Measurements from ENCODE around the gene C17orf67. TPM values are rescaled to one million over a fixed set of nuclear protein-coding genes. Genes with fewer than 3 reads are reported as not detected.

Gene C17orf67
- total RNA-seq, 1 experiment from 2014 or later, result 4.6 TPM

DNA sequence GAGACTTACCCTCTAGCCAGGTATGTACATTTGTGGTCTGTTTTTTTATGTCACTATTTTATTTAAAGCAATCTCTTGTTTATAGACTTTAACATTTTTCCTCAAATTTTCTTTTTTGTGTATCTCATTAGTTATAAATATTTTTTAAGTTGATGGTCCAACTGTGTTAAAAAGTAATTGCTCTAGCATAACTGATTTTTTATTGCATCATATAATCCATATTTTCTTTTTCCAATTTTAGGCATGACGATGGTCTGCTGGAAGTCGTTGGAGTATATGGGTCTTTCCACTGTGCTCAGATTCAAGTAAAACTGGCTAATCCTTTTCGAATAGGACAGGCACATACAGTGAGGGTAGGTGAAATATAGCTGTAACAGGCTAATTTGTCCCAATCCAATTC, 28.2 kb upstream of the C17orf67 start:
- H3K4me3 Mint-ChIP-seq (ENCODE audit: low read depth, unreplicated experiment), result no peak overlapping the region
- H3K4me1 Mint-ChIP-seq (ENCODE audit: low read depth, unreplicated experiment), result no peaks in the 10 kb centered on the region
- H3K9me3 Mint-ChIP-seq (ENCODE audit: low read depth, unreplicated experiment), result no peaks in the 10 kb centered on the region
- no peaks in the 10 kb centered on the region for H3K27me3 Mint-ChIP-seq (ENCODE audit: unreplicated experiment)
- no peak overlapping the region for H3K27ac Mint-ChIP-seq (ENCODE audit: unreplicated experiment)
- CTCF ChIA-PET, result no interaction called here
- TF ChIP-seq, protein P1, sequence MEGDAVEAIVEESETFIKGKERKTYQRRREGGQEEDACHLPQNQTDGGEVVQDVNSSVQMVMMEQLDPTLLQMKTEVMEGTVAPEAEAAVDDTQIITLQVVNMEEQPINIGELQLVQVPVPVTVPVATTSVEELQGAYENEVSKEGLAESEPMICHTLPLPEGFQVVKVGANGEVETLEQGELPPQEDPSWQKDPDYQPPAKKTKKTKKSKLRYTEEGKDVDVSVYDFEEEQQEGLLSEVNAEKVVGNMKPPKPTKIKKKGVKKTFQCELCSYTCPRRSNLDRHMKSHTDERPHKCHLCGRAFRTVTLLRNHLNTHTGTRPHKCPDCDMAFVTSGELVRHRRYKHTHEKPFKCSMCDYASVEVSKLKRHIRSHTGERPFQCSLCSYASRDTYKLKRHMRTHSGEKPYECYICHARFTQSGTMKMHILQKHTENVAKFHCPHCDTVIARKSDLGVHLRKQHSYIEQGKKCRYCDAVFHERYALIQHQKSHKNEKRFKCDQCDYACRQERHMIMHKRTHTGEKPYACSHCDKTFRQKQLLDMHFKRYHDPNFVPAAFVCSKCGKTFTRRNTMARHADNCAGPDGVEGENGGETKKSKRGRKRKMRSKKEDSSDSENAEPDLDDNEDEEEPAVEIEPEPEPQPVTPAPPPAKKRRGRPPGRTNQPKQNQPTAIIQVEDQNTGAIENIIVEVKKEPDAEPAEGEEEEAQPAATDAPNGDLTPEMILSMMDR (IDR thresholded peaks at IDR 0.05; ENCODE audit: unreplicated experiment), result no peak
- H3K36me3 Mint-ChIP-seq (ENCODE audit: insufficient read depth, unreplicated experiment), result peaks cover 9% of the 10 kb centered on the region
- intact Hi-C loops (cut with micrococcal nuclease; ENCODE audit: unreplicated experiment), result no loop called here
- BruUV-seq (replicated peaks), result no TSS peak
- no peak for DNase-seq

DNA sequence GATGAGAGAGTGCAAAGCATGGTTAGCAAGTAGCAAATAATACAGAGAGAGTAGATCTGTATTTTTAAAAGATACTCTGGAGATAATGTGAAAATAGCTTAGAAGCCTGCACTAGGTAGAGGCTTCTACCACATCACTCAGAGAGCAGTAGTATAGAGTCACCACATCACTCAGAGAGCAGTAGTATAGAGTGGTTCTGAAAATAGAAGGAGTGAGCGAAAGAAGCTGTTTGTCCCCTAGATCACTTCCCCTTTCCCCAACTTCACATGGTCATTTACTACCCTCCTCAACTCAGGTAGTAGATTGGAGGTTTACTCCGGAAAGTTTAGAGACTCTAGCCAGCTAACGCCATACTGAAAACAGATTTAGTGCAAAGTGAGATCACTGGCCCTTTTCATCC, 17.3 kb upstream of the C17orf67 start:
- Mint-ChIP-seq H3K4me1 (ENCODE audit: low read depth, unreplicated experiment) (no peaks in the 10 kb centered on the region), H3K4me3 (ENCODE audit: low read depth, unreplicated experiment) (no peak overlapping the region), H3K9me3 (ENCODE audit: low read depth, unreplicated experiment) (no peaks in the 10 kb centered on the region), H3K27me3 (ENCODE audit: unreplicated experiment) (no peaks in the 10 kb centered on the region), H3K27ac (ENCODE audit: unreplicated experiment) (no peak overlapping the region), H3K36me3 (ENCODE audit: insufficient read depth, unreplicated experiment) (peaks cover 12% of the 10 kb centered on the region)
- no peak for DNase-seq
- CTCF ChIA-PET, result interaction anchor here (1.1 kb wide), 1 partner anchor 27 kb away, joined by 3 read pairs; no protein-coding TSS in a partner anchor
- no TSS peak for BruUV-seq (replicated peaks)
- TF ChIP-seq, protein P1 (IDR thresholded peaks at IDR 0.05; ENCODE audit: unreplicated experiment), result no peak
- intact Hi-C loops (cut with micrococcal nuclease; ENCODE audit: unreplicated experiment), result no loop called here

DNA sequence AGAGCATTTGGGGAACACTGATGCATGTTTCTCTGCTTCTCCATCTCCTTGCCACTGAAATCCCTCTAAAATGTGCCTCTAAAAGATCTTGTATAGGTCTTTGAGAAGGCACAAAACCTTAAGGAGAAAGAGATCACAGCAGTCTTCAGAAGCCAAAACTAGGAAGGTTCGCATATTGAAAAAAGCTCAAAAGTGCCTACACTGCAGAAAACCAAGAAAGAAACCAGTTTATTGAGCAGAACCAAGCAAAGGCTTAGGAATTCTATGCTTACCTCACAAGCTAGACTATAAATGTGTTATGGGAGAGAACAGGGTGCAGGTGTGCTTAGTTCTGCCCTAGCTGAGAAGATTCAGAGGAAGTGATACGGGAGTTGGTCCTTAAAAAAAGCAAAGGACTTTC, 16.9 kb upstream of the C17orf67 start:
- no peak overlapping the region for H3K4me3 Mint-ChIP-seq (ENCODE audit: low read depth, unreplicated experiment)
- no peak for DNase-seq
- H3K4me1 Mint-ChIP-seq (ENCODE audit: low read depth, unreplicated experiment), result no peaks in the 10 kb centered on the region
- peaks cover 8% of the 10 kb centered on the region for H3K36me3 Mint-ChIP-seq (ENCODE audit: insufficient read depth, unreplicated experiment)
- H3K27ac Mint-ChIP-seq (ENCODE audit: unreplicated experiment), result no peak overlapping the region
- CTCF ChIA-PET, result interaction anchor here (1.1 kb wide), 1 partner anchor 26 kb away, joined by 3 read pairs; no protein-coding TSS in a partner anchor
- no TSS peak for BruUV-seq (replicated peaks)
- no peaks in the 10 kb centered on the region for H3K27me3 Mint-ChIP-seq (ENCODE audit: unreplicated experiment)
- intact Hi-C loops (cut with micrococcal nuclease; ENCODE audit: unreplicated experiment), result no loop called here
- no peaks in the 10 kb centered on the region for H3K9me3 Mint-ChIP-seq (ENCODE audit: low read depth, unreplicated experiment)
- TF ChIP-seq, protein P1 (IDR thresholded peaks at IDR 0.05; ENCODE audit: unreplicated experiment), result no peak

DNA sequence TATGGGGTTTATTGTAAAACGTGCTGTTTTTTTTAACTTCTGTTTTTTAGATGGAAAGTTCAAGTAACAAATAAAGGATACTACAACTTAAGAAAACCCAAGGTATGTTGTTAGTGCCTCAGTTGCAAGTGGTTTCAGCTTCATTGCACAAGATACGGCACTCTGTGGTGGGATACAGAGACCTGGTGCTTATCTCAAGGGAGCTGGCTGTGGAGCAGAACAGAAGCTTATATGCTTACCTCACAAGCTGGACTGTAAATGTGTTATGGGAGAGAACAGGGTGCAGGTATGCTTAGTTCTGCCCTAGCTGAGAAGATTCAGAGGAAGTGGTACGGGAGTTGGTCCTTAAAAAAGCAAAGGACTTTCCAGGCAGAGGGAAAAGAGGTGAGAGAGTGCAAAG, 15.4 kb upstream of the C17orf67 start:
- CTCF ChIA-PET, result no interaction called here
- Mint-ChIP-seq H3K4me3 (ENCODE audit: low read depth, unreplicated experiment) (no peak overlapping the region), H3K27ac (ENCODE audit: unreplicated experiment) (no peak overlapping the region), H3K9me3 (ENCODE audit: low read depth, unreplicated experiment) (no peaks in the 10 kb centered on the region), H3K4me1 (ENCODE audit: low read depth, unreplicated experiment) (no peaks in the 10 kb centered on the region), H3K27me3 (ENCODE audit: unreplicated experiment) (no peaks in the 10 kb centered on the region), H3K36me3 (ENCODE audit: insufficient read depth, unreplicated experiment) (no peaks in the 10 kb centered on the region)
- BruUV-seq (replicated peaks), result no TSS peak
- intact Hi-C loops (cut with micrococcal nuclease; ENCODE audit: unreplicated experiment), result no loop called here
- TF ChIP-seq, protein P1 (IDR thresholded peaks at IDR 0.05; ENCODE audit: unreplicated experiment), result no peak
- DNase-seq, result no peak
